ENCODE results near the gene TMCC3. TPM values are rescaled to one million over a fixed set of nuclear protein-coding genes. Genes with fewer than 3 reads are reported as not detected.

The TMCC3 gene
- polyA plus RNA-seq, 1 donor from 2014 or later = 1.9 TPM

DNA sequence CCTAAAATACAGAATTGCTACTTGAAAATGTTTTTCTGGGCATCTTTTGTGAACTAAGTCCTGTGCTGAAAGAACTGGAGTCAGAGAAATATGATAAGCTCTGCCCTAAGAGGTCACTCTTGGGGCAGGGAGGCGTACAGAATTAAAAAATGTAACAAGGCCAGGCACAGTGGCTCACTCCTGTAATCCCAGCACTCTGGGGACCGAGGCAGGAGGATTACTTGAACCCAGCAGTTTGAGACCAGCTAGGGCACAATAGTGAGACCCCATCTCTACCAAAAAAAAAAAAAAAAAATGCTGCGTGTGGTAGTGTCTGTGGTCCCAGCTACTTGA is 46.0 kb downstream of the TMCC3 start:
- H3K27ac ChIP-seq (ENCODE audit: low read length) = no peak overlapping the region
- H4K20me1 ChIP-seq (ENCODE audit: insufficient read depth) = no peaks in the 10 kb centered on the region

DNA sequence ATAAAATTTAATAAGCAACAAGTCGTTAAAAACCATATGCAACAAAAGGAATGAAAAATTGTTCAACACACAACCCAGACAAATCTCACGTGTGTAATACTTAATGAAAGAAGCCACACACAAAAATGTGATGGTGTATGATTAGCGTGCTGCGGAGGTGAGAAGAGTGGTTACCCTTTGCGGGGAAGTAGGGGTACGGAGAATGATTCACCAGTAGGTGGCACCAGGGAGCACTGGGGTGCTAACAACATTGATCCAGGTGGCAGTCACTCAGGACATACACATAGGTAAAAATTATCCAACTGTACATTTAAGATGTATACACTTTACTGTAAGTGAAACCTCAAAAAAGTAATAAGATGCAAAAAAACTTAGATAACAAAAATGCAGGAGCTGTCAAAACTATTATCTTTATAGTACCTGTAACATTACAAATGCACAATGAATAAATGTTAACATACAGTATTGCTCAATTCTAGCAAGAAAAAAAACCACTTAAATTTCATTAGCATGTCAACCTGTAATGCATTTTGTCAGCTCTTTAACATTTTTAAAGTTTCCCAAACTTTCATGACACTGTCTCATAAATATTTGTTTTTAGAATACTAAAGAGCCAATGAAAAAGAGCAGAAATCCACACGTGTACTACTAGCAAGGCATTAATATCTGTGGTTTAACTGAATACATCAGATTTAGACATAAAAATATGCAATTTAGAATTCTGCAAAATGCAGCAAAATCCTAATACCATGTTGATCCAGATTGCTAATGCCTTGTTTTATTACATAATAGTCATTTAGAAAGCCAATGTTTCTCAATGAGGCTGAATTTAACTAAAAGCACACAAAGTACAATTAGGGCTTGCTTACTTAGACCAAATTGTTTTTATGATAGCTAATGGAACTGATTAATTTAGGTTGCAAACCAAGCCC is 46.7 kb downstream of the TMCC3 start:
- Histone ChIP-seq H3K79me2 (replicated peaks; ENCODE audit: insufficient read depth, low read length) (no peaks in the 10 kb centered on the region), H3K27me3 (ENCODE audit: insufficient read depth, low read depth, low read length) (no peaks in the 10 kb centered on the region), H3K9me2 (ENCODE audit: insufficient read depth, low read length) (no peaks in the 10 kb centered on the region), H3K9ac (ENCODE audit: low read length) (no peak overlapping the region), H2AFZ (ENCODE audit: low read depth, low read length) (no peak overlapping the region), H3K27ac (ENCODE audit: low read length) (no peak overlapping the region), H3K4me2 (ENCODE audit: low read length) (no peak overlapping the region), H3K36me3 (ENCODE audit: insufficient read depth, low read length) (no peaks in the 10 kb centered on the region), H3F3A (ENCODE audit: insufficient read depth, low read length, poor library complexity, severe bottlenecking) (no peaks in the 10 kb centered on the region), H3K9me3 (ENCODE audit: low read length) (no peaks in the 10 kb centered on the region), H3K4me3 (ENCODE audit: low read length) (no peak overlapping the region), H4K20me1 (ENCODE audit: insufficient read depth) (no peaks in the 10 kb centered on the region)
- TF ChIP-seq, protein P1, sequence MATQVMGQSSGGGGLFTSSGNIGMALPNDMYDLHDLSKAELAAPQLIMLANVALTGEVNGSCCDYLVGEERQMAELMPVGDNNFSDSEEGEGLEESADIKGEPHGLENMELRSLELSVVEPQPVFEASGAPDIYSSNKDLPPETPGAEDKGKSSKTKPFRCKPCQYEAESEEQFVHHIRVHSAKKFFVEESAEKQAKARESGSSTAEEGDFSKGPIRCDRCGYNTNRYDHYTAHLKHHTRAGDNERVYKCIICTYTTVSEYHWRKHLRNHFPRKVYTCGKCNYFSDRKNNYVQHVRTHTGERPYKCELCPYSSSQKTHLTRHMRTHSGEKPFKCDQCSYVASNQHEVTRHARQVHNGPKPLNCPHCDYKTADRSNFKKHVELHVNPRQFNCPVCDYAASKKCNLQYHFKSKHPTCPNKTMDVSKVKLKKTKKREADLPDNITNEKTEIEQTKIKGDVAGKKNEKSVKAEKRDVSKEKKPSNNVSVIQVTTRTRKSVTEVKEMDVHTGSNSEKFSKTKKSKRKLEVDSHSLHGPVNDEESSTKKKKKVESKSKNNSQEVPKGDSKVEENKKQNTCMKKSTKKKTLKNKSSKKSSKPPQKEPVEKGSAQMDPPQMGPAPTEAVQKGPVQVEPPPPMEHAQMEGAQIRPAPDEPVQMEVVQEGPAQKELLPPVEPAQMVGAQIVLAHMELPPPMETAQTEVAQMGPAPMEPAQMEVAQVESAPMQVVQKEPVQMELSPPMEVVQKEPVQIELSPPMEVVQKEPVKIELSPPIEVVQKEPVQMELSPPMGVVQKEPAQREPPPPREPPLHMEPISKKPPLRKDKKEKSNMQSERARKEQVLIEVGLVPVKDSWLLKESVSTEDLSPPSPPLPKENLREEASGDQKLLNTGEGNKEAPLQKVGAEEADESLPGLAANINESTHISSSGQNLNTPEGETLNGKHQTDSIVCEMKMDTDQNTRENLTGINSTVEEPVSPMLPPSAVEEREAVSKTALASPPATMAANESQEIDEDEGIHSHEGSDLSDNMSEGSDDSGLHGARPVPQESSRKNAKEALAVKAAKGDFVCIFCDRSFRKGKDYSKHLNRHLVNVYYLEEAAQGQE (IDR thresholded peaks at IDR 0.05; ENCODE audit: borderline replicate concordance) = no peak
- TF ChIP-seq, protein P2, sequence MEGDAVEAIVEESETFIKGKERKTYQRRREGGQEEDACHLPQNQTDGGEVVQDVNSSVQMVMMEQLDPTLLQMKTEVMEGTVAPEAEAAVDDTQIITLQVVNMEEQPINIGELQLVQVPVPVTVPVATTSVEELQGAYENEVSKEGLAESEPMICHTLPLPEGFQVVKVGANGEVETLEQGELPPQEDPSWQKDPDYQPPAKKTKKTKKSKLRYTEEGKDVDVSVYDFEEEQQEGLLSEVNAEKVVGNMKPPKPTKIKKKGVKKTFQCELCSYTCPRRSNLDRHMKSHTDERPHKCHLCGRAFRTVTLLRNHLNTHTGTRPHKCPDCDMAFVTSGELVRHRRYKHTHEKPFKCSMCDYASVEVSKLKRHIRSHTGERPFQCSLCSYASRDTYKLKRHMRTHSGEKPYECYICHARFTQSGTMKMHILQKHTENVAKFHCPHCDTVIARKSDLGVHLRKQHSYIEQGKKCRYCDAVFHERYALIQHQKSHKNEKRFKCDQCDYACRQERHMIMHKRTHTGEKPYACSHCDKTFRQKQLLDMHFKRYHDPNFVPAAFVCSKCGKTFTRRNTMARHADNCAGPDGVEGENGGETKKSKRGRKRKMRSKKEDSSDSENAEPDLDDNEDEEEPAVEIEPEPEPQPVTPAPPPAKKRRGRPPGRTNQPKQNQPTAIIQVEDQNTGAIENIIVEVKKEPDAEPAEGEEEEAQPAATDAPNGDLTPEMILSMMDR (IDR thresholded peaks at IDR 0.05; ENCODE audit: poor library complexity, severe bottlenecking) = peak; percentile 18
- TF ChIP-seq EP300 (conservative IDR thresholded peaks at IDR 0.05; ENCODE audit: poor library complexity, severe bottlenecking) = no peak
- no peak for TF ChIP-seq POLR2AphosphoS5 (IDR thresholded peaks at IDR 0.05)
- no peak for TF ChIP-seq EZH2 (IDR thresholded peaks at IDR 0.05; ENCODE audit: borderline replicate concordance, insufficient read depth, low read length, poor library complexity, severe bottlenecking)
- no peak for TF ChIP-seq TAF1 (IDR thresholded peaks at IDR 0.05; ENCODE audit: low read depth)
- TF ChIP-seq SMC3 (conservative IDR thresholded peaks at IDR 0.05; ENCODE audit: poor library complexity) = no peak
- TF ChIP-seq RAD21 (conservative IDR thresholded peaks at IDR 0.05) = no peak
- no peak for TF ChIP-seq MXI1 (conservative IDR thresholded peaks at IDR 0.05; ENCODE audit: poor library complexity, severe bottlenecking)

More for the DNA sequence above, 46.0 kb downstream of the TMCC3 start:
- no peak overlapping the region for H3K9ac ChIP-seq (ENCODE audit: low read length)
- no peaks in the 10 kb centered on the region for H3K36me3 ChIP-seq (ENCODE audit: insufficient read depth, low read length)
- no peak overlapping the region for H2AFZ ChIP-seq (ENCODE audit: low read depth, low read length)
- TF ChIP-seq, protein P1 (IDR thresholded peaks at IDR 0.05; ENCODE audit: borderline replicate concordance) = no peak
- TF ChIP-seq MXI1 (conservative IDR thresholded peaks at IDR 0.05; ENCODE audit: poor library complexity, severe bottlenecking) = no peak
- no peak for TF ChIP-seq EZH2 (IDR thresholded peaks at IDR 0.05; ENCODE audit: borderline replicate concordance, insufficient read depth, low read length, poor library complexity, severe bottlenecking)
- no peak for TF ChIP-seq RAD21 (conservative IDR thresholded peaks at IDR 0.05)
- no peak for TF ChIP-seq TAF1 (IDR thresholded peaks at IDR 0.05; ENCODE audit: low read depth)
- TF ChIP-seq EP300 (conservative IDR thresholded peaks at IDR 0.05; ENCODE audit: poor library complexity, severe bottlenecking) = no peak
- no peak for TF ChIP-seq SMC3 (conservative IDR thresholded peaks at IDR 0.05; ENCODE audit: poor library complexity)
- TF ChIP-seq POLR2AphosphoS5 (IDR thresholded peaks at IDR 0.05) = no peak
- TF ChIP-seq, protein P2 (IDR thresholded peaks at IDR 0.05; ENCODE audit: poor library complexity, severe bottlenecking) = no peak
- H3K79me2 ChIP-seq (replicated peaks; ENCODE audit: insufficient read depth, low read length) = no peaks in the 10 kb centered on the region
- no peak overlapping the region for H3K4me2 ChIP-seq (ENCODE audit: low read length)
- H3K4me3 ChIP-seq (ENCODE audit: low read length) = no peak overlapping the region
- no peaks in the 10 kb centered on the region for H3F3A ChIP-seq (ENCODE audit: insufficient read depth, low read length, poor library complexity, severe bottlenecking)
- H3K27me3 ChIP-seq (ENCODE audit: insufficient read depth, low read depth, low read length) = no peaks in the 10 kb centered on the region
- H3K9me2 ChIP-seq (ENCODE audit: insufficient read depth, low read length) = no peaks in the 10 kb centered on the region
- no peaks in the 10 kb centered on the region for H3K9me3 ChIP-seq (ENCODE audit: low read length)

All from neural cell (in vitro differentiated cells).